Activated naive CD4-positive, alpha-beta T cell treated with anti-CD3 and anti-CD28 coated beads, Interleukin-2, amount 50 U/mL, for 72 hours (primary cell): Measurements from ENCODE around the gene FBL. TPM values are rescaled to one million over a fixed set of nuclear protein-coding genes. Genes with fewer than 3 reads are reported as not detected.
"Not testable (repeated sequence)": the region's sequence is repeated elsewhere in the genome, so short reads cannot be mapped to it uniquely, and the experiment has no call there.

Experiments
- ATAC-seq, 2 donors: fragments of 150-1000 bp; cut with Tn5 transposase; 2 replicates each; pipeline ENCODE4 v1.10.0; 2021; ENCODE audit warnings: mild to moderate bottlenecking in 2 of 2, moderate library complexity in 2 of 2
- DNase-seq, 2 donors: peaks; one replicate each; pipeline ENCODE4 v3.0.0; 2021 to 2022; ENCODE audit warnings: low spot score in 2 of 2
- H3K27ac Mint-ChIP-seq, 2 donors: one replicate each; pipeline ENCODE4 v1.8.0; 2022; ENCODE audit warnings: mild to moderate bottlenecking in 2 of 2, mixed read lengths in 2 of 2
- H3K36me3 Mint-ChIP-seq, 2 donors: one replicate each; pipeline ENCODE4 v1.8.0; 2022; ENCODE audit warnings: mixed read lengths in 2 of 2
- H3K9me3 Mint-ChIP-seq, 2 donors: one replicate each; pipeline ENCODE4 v1.8.0; 2022; ENCODE audit warnings: mixed read lengths in 2 of 2
- total RNA-seq, 2 donors: library from RNA; stranded (reverse); gene quantifications; one replicate each; pipeline ENCODE4 v1.2.3, GENCODE V29; 2022

Gene FBL
- total RNA-seq: 100 to 1,000 TPM; 515 to 771 TPM

- DNase-seq (peak; percentile 98 to 99), ATAC-seq (peak; percentile 93 to 96)
- Mint-ChIP-seq H3K27ac (peak within 1 kb of the TSS; percentile 94 to 99), H3K9me3 (peaks cover 0 to 8% of the 10 kb centered on the region in 2 donors), H3K36me3 (peaks cover 24 to 43% of the 10 kb centered on the region in 2 donors)
These were observed at the start of gene FBL for GRCh38 chr19:39845933-39846677. Gene FBL (minus strand): TSS chr19:39846379. CDS start chr19:39846300, 79 bp downstream.

GRCh38 chr19:39895096-39895495, 48.9 kb upstream of the FBL start:
- H3K36me3 Mint-ChIP-seq, H3K9me3 Mint-ChIP-seq, ATAC-seq: not testable (repeated sequence)
- peak overlapping the region in 1 of 2 donors; percentile 6 for H3K27ac Mint-ChIP-seq
- DNase-seq: peak in 1 of 2 donors; percentile 13

DNA sequence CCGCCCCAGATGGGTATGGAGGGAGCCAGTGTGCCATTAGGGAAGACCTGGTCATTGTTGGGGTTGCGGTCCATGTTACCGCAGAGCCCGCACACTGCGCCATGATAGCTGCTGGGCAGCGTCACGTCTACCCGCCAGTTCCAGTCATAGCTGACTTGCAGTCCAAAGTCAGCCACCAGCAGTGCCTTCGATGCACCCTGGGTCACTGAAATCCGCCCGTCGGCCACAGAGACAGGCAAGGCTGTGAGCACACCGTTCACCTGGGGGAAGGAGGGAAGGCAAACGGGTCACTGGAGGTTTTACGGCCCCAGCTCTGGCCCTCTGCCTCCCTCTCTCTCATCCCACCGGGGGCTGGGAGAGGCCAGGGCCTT, 48.0 kb upstream of the FBL start:
- H3K36me3 Mint-ChIP-seq, ATAC-seq, H3K9me3 Mint-ChIP-seq: not testable (repeated sequence)
- H3K27ac Mint-ChIP-seq: peak overlapping the region in 1 of 2 donors; percentile 6
- peak in 1 of 2 donors; percentile 48 for DNase-seq

GRCh38 chr19:39893366-39894235, 47.4 kb upstream of the FBL start:
- H3K27ac Mint-ChIP-seq: peak overlapping the region in 1 of 2 donors; percentile 28
- ATAC-seq: peak in 1 of 2 donors; percentile 22
- peak in 1 of 2 donors; percentile 48 for DNase-seq
- H3K36me3 Mint-ChIP-seq, H3K9me3 Mint-ChIP-seq: not testable (repeated sequence)

DNA sequence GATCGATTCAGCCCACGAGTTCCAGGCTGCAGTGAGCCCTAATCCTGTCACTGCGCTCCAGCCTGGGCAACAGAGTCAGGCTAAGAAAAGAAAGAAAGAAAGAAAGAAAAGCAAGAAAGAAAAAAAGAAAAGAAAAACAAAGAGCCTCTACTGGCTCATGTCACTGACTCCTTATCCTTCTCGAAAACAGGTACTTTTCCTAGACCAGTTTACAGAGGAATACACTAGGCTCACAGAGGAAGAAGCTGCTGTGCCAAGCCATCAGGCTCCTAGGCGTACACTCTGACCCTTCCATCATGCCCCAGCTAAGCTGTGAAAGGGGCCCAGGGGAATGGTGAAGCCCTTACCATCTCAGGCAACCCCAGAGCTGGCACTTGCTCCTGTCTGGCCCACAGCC, 46.3 kb upstream of the FBL start:
- not testable (repeated sequence) for H3K9me3 Mint-ChIP-seq, DNase-seq, ATAC-seq, H3K36me3 Mint-ChIP-seq
- H3K27ac Mint-ChIP-seq: peak overlapping the region in 1 of 2 donors; percentile 7

DNA sequence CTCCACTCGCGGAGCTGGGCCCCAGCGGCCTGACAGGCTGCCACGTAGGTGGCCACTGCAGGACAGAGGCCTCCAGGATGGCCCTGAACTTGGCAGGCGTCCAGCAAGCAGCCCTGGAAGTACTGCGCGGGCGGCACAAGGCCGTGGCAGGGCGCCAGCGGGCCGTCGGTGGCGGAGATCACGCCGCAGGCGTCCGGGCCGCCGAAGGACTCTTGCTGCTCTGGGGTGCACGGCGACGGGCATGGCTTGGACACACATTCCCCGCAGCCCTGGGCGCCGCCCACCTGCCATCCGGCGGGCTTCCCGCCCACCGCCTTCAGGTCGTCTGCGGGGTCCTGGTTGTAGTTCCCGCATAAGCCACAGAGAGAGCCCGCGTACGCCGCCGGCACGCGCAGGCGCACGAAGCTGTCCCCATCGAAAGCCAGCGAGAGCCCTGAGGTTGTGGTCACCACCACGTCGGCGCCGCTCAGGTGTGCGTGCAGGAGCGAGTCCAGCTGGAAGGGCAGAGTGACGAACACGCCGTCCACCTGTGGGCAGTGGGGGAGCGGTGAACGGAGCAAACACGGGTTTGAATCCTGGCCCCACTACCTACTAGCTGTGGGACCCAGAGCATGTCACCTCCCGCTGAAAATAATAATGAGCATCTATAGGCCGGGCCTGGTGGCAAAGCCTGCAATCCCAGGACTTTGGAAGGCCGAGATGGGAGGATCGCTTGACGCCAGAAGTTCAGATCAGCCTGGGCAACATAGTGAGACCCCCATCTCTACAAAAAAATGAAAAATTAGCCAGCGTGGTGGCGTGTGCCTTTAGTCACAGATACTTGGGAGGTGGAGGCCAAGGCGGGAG, 45.7 kb upstream of the FBL start:
- not testable (repeated sequence) for H3K36me3 Mint-ChIP-seq, DNase-seq, H3K9me3 Mint-ChIP-seq, ATAC-seq
- peak overlapping the region in 1 of 2 donors; percentile 7 for H3K27ac Mint-ChIP-seq

DNA sequence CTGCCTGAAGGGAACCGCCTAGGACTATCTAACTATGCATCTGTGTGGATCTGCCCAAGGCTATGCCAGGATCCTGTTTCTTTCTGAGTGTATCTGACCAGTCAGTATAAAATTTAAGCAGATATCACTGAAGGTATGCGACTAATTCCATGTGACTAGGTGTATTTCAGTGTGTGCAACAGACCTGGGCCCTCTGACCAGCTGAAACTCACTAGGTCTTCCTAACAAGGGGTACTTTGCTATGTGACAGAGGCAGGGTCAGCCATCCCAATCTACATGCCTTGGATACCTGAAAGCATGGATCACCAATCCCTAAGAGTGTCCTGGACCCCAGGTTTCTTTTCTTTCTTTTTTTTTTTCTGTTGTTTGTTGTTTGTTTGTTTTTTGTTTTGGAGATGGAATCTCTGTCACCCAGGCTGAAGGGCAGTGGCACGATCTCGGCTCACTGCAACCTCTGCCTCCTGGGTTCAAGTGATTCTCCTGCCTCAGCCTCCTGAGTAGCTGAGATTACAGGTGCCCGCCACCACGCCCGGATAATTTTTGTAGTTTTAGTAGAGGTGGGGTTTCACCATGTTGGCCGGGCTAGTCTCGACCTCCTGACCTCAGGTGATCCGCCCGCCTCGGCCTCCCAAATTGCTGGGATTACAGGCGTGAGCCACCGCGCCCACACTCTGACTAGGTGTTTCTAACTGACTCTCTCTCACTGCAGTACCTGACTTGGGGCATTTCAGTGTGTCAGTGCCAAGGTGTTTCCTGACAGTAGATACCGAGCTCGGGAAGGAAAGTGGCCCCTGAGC, 44.8 kb upstream of the FBL start:
- no peak for DNase-seq
- no peaks in the 10 kb centered on the region for H3K9me3 Mint-ChIP-seq
- no peak for ATAC-seq

GRCh38 chr19:39889872-39890754, 43.9 kb upstream of the FBL start:
- not testable (repeated sequence) for H3K36me3 Mint-ChIP-seq, DNase-seq, ATAC-seq, H3K9me3 Mint-ChIP-seq
- peak overlapping the region in 1 of 2 donors; percentile 3 for H3K27ac Mint-ChIP-seq

More for the DNA sequence above, 44.8 kb upstream of the FBL start:
- no peaks in the 10 kb centered on the region for H3K36me3 Mint-ChIP-seq
- H3K27ac Mint-ChIP-seq: peak overlapping the region in 1 of 2 donors; percentile 1

DNA sequence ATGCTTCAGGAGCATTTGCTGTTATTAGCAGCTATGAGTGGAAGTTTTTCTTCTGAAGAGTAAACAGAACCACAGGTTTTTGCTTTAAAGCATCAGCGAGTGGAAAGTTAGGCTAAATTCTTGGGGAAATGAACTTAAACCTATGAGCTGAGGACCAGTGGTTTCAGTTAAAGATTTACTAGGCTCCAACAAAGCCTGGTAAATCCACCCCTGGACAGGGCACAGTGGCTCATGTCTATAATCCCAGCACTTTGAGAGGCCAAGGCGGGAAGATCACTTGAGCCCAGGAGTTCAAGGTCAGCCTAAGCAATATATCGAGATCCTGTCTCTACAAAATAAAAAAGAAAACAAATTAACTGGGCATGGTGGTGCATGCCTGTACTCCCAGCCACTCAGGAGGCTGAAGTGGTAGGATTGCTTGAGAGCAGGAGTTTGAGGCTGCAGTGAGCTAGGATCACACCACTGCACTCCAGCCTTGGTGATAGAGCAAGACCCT, 41.3 kb upstream of the FBL start:
- ATAC-seq, H3K9me3 Mint-ChIP-seq, H3K27ac Mint-ChIP-seq, H3K36me3 Mint-ChIP-seq, DNase-seq: not testable (repeated sequence)

DNA sequence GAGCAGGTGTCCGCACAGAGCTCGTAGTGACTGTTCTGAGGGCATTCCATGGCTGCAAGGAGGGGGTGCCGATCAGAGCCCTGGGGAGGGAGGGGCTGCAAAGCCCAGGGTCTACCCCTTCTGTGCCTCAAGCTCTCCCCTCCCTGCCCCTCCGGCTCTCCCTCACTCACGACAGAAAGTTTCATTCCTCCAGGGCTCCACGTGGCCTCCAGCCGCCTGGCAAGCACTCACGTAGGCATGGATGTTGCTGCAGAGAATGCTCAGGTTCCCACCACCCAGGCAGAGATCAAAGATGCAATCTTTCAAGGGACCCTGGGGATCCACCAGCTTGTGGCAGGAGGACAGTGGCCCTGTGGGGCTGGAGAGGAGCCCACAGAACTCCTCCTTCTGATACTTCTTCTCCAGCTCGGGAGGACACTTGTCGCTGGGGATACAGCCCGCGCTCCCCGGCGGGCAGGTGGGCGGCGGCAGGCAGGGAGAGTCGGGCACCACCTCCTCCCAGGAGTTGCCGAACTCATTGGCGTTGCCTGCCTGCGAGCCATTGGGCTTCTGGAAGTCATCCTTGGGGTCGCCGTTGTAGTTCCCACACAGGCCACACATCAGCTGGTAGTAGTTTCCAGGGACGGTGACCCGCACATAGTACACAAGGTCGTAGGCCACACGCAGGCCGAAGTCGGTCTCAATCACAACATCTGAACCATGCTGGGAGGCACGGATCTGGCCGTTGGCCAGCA, 39.8 kb upstream of the FBL start:
- H3K27ac Mint-ChIP-seq, H3K36me3 Mint-ChIP-seq, H3K9me3 Mint-ChIP-seq, DNase-seq, ATAC-seq: not testable (repeated sequence)

DNA sequence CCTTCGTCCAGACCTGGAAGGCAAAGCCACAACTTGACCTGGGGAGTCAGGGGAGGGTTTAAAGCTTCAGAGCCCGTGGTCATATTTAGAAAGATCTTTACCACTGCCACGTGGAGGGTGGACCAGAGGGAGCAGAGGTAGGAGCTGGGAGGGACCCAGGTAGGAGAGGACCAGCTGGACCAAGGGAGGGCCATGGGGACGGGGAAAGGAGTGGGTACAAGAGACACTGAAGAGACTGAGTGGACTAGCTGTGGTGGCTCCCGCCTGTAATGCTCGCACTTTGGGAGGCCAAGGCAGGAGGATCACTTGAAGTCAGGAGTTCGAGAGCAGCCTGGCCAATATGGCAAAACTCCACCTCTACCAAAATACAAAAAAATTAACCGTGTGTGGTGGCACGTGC, 38.5 kb upstream of the FBL start:
- not testable (repeated sequence) for ATAC-seq, DNase-seq, H3K27ac Mint-ChIP-seq

GRCh38 chr19:39882645-39883044, 36.5 kb upstream of the FBL start:
- not testable (repeated sequence) for H3K36me3 Mint-ChIP-seq, H3K9me3 Mint-ChIP-seq, H3K27ac Mint-ChIP-seq, ATAC-seq, DNase-seq

More for the DNA sequence above, 38.5 kb upstream of the FBL start:
- not testable (repeated sequence) for H3K36me3 Mint-ChIP-seq, H3K9me3 Mint-ChIP-seq

- DNase-seq (peak in 1 of 2 donors; percentile 53), ATAC-seq (peak; percentile 87 to 88)
- not testable (repeated sequence) for H3K27ac Mint-ChIP-seq, H3K9me3 Mint-ChIP-seq, H3K36me3 Mint-ChIP-seq
These were observed 35.4 kb upstream of the FBL start for GRCh38 chr19:39881495-39882110.

DNA sequence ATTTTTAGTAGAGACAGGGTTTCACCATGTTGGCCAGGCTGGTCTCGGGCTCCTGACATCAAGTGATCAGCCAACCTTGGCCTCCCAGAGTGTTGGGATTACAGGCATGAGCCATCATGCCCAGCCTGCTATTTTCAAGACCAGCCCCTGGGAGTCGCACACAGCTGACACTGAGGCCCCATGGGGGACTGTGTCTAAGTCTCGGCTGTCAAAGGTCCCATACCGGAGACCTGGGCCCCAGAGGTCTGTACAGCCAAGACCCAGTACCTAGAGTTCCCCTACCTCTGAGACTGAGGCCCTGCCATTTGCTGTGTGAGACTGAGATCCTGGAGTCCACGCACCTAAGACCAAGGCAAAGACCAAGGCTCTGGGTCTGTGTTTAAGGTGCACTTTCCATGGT, 34.1 kb upstream of the FBL start:
- H3K27ac Mint-ChIP-seq, H3K36me3 Mint-ChIP-seq, DNase-seq, ATAC-seq, H3K9me3 Mint-ChIP-seq: not testable (repeated sequence)
